Spinal cord (tissue), 10 donors: ENCODE measurements around the gene NFATC4. TPM values are rescaled to one million over a fixed set of nuclear protein-coding genes. Genes with fewer than 3 reads are reported as not detected.

Source experiments
- DNase-seq, 6 donors: peaks; one replicate each; pipeline versions ENCODE4 v3.0.0 to v3.0.0-alpha.2; 2013 to 2015; ENCODE audit warnings: low spot score in 6 of 6, low read depth in 4 of 6
- H3K27ac ChIP-seq: one replicate; pipeline ENCODE4 v1.5.1; 2013; ENCODE audit warnings: low read depth, low read length, control low read depth
- H3K27me3 ChIP-seq: one replicate; pipeline ENCODE4 v1.6.1; 2013; ENCODE audit warnings: low read length; ENCODE audit not compliant: control insufficient read depth, insufficient read depth
- H3K36me3 ChIP-seq: one replicate; pipeline ENCODE4 v1.6.1; 2013; ENCODE audit warnings: low read length; ENCODE audit not compliant: control insufficient read depth, insufficient read depth
- H3K4me1 ChIP-seq: one replicate; pipeline ENCODE4 v1.6.1; 2013; ENCODE audit warnings: low read length; ENCODE audit not compliant: control insufficient read depth, insufficient read depth
- H3K4me3 ChIP-seq: one replicate; pipeline ENCODE4 v1.5.1; 2013; ENCODE audit warnings: low read depth, low read length, control low read depth
- H3K9me3 ChIP-seq: one replicate; pipeline ENCODE4 v1.6.1; 2013; ENCODE audit warnings: low read length; ENCODE audit not compliant: control insufficient read depth, insufficient read depth
- WGBS: methylation state at CpG from one replicate; pipeline ENCODE4 v1.1.5; 2013; ENCODE audit warnings: missing lambda C conversion rate; ENCODE audit not compliant: insufficient coverage; 5-methylcytosine and 5-hydroxymethylcytosine counted together
- polyA plus RNA-seq, 2 donors: library from polyadenylated mRNA; unstranded; fragments of 120-200 nt; gene quantifications; one replicate each; pipeline ENCODE4 v1.2.1, GENCODE V29; 2013; ENCODE audit not compliant: insufficient read length in 2 of 2
- total RNA-seq, 2 donors: library from RNA; depleted of rRNA in 1 of 2; stranded (reverse); fragments of 120-200 nt in 1 of 2; fragments of >200 nt in 1 of 2; gene quantifications; one replicate each; pipeline versions ENCODE4 v1.2.3 to v1.2.4, GENCODE V29; 2013 to 2014
- donor health status: healthy.

NFATC4 gene
- total and polyA plus RNA-seq, 4 donors = 10.8 to 63.3 (median 32.8) TPM

GRCh38 chr14:24394275-24394674 lies 26.3 kb downstream of the NFATC4 start:
- WGBS = no CpG with 5 or more reads among the region's 3 CpGs
- H3K27ac ChIP-seq = no peak overlapping the region
- peaks cover 11% of the 10 kb centered on the region for H3K4me1 ChIP-seq
- no peak overlapping the region for H3K4me3 ChIP-seq
- no peaks in the 10 kb centered on the region for H3K9me3 ChIP-seq
- no peak for DNase-seq
- H3K27me3 ChIP-seq = no peaks in the 10 kb centered on the region
- H3K36me3 ChIP-seq = no peaks in the 10 kb centered on the region

- H3K4me3 ChIP-seq = no peak overlapping the region
- no peak for DNase-seq
- WGBS = 63% methylated on average over 4 of the region's 8 CpGs
- H3K9me3 ChIP-seq = no peaks in the 10 kb centered on the region
- H3K4me1 ChIP-seq = peaks cover 26% of the 10 kb centered on the region
- no peak overlapping the region for H3K27ac ChIP-seq
- no peaks in the 10 kb centered on the region for H3K27me3 ChIP-seq
- H3K36me3 ChIP-seq = no peaks in the 10 kb centered on the region
Measured at GRCh38 chr14:24395609-24396582, 27.9 kb downstream of the NFATC4 start.

- peaks cover 39% of the 10 kb centered on the region for H3K4me1 ChIP-seq
- peak overlapping the region; percentile 60 for H3K27ac ChIP-seq
- DNase-seq = no peak
- H3K36me3 ChIP-seq = no peaks in the 10 kb centered on the region
- H3K4me3 ChIP-seq = peak overlapping the region; percentile 67
- no peaks in the 10 kb centered on the region for H3K27me3 ChIP-seq
- WGBS = 31% methylated on average over 5 of the region's 6 CpGs
- H3K9me3 ChIP-seq = no peaks in the 10 kb centered on the region
Measured at GRCh38 chr14:24397639-24398292, 29.8 kb downstream of the NFATC4 start.

GRCh38 chr14:24398293-24398652 lies 30.3 kb downstream of the NFATC4 start:
- peak overlapping the region; percentile 67 for H3K4me3 ChIP-seq
- no peaks in the 10 kb centered on the region for H3K36me3 ChIP-seq
- peak in 4 of 6 donors; percentile 43 to 93 (median 69) for DNase-seq
- H3K27ac ChIP-seq = peak overlapping the region; percentile 60
- no CpG with 5 or more reads among the region's 7 CpGs for WGBS
- H3K27me3 ChIP-seq = no peaks in the 10 kb centered on the region
- no peaks in the 10 kb centered on the region for H3K9me3 ChIP-seq
- peaks cover 39% of the 10 kb centered on the region for H3K4me1 ChIP-seq

GRCh38 chr14:24398653-24399446 lies 30.9 kb downstream of the NFATC4 start, which contains the start of gene NYNRIN:
Gene NYNRIN (plus strand): TSS chr14:24399003. CDS start chr14:24399247, 244 bp downstream.
- H3K27ac ChIP-seq = peak within 1 kb of the TSS; percentile 60
- WGBS = under 1% methylated on average over 38 of the region's 57 CpGs
- no peaks in the 10 kb centered on the region for H3K9me3 ChIP-seq

GRCh38 chr14:24399447-24399822 lies 31.5 kb downstream of the NFATC4 start:
- no peaks in the 10 kb centered on the region for H3K27me3 ChIP-seq
- peaks cover 39% of the 10 kb centered on the region for H3K4me1 ChIP-seq
- no peaks in the 10 kb centered on the region for H3K36me3 ChIP-seq
- DNase-seq = peak in 2 of 6 donors; percentile 43 to 63
- no peaks in the 10 kb centered on the region for H3K9me3 ChIP-seq
- H3K27ac ChIP-seq = peak overlapping the region; percentile 60
- 4% methylated on average over 8 of the region's 8 CpGs for WGBS
- peak overlapping the region; percentile 67 for H3K4me3 ChIP-seq

More at GRCh38 chr14:24398653-24399446, 30.9 kb downstream of the NFATC4 start, which contains the start of gene NYNRIN:
- DNase-seq = peak in 4 of 6 donors; percentile 37 to 87 (median 58)
- H3K36me3 ChIP-seq = no peaks in the 10 kb centered on the region
- peak within 1 kb of the TSS; percentile 67 for H3K4me3 ChIP-seq
- H3K4me1 ChIP-seq = peaks cover 39% of the 10 kb centered on the region
- no peaks in the 10 kb centered on the region for H3K27me3 ChIP-seq

GRCh38 chr14:24399999-24400718 lies 32.2 kb downstream of the NFATC4 start:
- H3K36me3 ChIP-seq = no peaks in the 10 kb centered on the region
- no peak for DNase-seq
- 86% methylated on average over 3 of the region's 4 CpGs for WGBS
- H3K4me1 ChIP-seq = peaks cover 39% of the 10 kb centered on the region
- no peaks in the 10 kb centered on the region for H3K27me3 ChIP-seq
- peak overlapping the region; percentile 60 for H3K27ac ChIP-seq
- peak overlapping the region; percentile 67 for H3K4me3 ChIP-seq
- no peaks in the 10 kb centered on the region for H3K9me3 ChIP-seq

GRCh38 chr14:24401810-24402702 lies 34.1 kb downstream of the NFATC4 start:
- Histone ChIP-seq H3K9me3 (no peaks in the 10 kb centered on the region), H3K27ac (no peak overlapping the region), H3K4me1 (peaks cover 39% of the 10 kb centered on the region), H3K36me3 (peaks cover 8% of the 10 kb centered on the region), H3K4me3 (no peak overlapping the region), H3K27me3 (no peaks in the 10 kb centered on the region)
- 72% methylated on average over 6 of the region's 9 CpGs for WGBS
- DNase-seq = no peak
